MM.1S (cell line): ENCODE data around the gene ESM1.

Experiments used
- CTCF ChIP-seq: fragments of 300-600 bp; sonication (generic); IDR thresholded peaks from 2 replicates; pipeline ENCODE4 v1.5.1; 2016; ENCODE audit warnings: antibody characterized with exemption, low read length, mixed read lengths
- EZH2 ChIP-seq: fragments of 300-600 bp; sonication (generic); optimal IDR thresholded peaks from 2 replicates; pipeline ENCODE3; 2017; ENCODE audit warnings: low read depth, mild to moderate bottlenecking, antibody characterized with exemption, low read length, mixed read lengths
- EZH2phosphoT487 ChIP-seq: fragments of 300-600 bp; sonication (generic); IDR thresholded peaks from 2 replicates; pipeline ENCODE4 v1.6.1; 2018; ENCODE audit warnings: antibody characterized with exemption, low read length

DNA sequence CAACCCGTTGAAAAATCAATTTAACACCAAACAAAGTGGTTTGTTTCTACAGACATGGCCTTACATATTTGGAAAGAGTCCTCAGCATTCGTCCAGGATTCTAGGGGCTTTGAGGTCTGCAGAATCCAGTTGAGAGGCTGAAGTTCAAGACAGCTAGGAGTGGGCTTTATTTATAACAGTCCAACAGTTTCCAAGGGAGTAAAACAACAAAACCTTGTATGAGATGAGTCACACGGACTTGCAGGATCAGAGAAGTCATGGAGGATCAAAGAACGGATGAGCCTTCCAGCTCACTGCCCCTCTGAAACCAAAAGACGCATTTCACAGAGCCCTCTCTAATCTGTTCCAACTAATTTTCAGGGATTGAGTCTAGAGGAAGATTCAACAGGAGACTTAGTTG is 11.1 kb upstream of the ESM1 start:
- no peak for TF ChIP-seq EZH2phosphoT487
- TF ChIP-seq EZH2 = no peak
- no peak for TF ChIP-seq CTCF
